HG03342 (cell line): Measurements from ENCODE around the gene IFT20.

ENCODE experiments used
- ATAC-seq: cut with Tn5 transposase; IDR thresholded peaks from one replicate; pipeline ENCODE4 v1.9.1; 2021; ENCODE audit warnings: mild to moderate bottlenecking, moderate library complexity; ENCODE audit not compliant: unreplicated experiment

The IFT20 gene, protein sequence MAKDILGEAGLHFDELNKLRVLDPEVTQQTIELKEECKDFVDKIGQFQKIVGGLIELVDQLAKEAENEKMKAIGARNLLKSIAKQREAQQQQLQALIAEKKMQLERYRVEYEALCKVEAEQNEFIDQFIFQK

DNA sequence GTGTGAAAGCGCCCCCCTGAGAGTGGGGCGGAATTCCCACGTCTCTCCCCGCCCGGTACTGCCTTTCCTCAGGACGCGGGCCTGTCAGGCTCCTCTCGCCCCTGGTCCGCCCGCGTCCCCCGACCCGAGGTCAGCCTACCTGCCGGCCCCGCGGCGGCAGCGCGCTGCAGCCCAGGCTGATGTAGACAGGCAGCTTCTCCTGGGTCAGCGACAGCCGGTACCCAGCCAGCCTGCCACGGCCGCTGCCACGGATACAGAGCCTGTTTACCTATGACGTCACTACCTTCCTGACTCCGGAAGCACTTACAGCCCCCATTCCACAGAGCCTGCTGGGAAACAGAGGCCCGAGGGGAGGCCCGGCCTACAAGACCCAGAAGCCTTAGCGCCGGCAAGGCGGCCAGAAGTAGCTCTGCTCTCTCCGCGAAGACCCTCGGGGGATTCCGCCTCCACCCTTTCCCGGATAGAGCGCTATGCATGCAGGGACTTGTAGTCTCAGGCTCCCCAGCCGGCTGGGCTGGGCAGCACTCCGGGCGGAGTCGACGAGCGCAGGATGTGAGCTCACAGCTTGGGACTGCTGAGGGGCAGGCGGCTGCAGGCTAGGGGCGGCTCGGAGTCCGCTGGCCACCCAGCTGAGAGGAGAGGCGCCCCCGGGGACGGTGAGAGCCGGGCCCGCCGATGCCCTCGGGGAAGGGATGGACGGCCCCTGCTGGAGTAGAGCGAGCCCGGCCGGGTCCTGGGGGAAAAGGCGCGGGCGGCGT is at the start of gene IFT20, which contains the start of gene TNFAIP1:
Gene IFT20 (minus strand): TSS at position 272 of the 758 bp plus-strand sequence. CDS start 3,487 bp downstream, outside the sequence.
Gene TNFAIP1 (plus strand): TSS at position 561 of the 758 bp plus-strand sequence. CDS start 3,761 bp downstream, outside the sequence.
- peak; percentile 95 for ATAC-seq

DNA sequence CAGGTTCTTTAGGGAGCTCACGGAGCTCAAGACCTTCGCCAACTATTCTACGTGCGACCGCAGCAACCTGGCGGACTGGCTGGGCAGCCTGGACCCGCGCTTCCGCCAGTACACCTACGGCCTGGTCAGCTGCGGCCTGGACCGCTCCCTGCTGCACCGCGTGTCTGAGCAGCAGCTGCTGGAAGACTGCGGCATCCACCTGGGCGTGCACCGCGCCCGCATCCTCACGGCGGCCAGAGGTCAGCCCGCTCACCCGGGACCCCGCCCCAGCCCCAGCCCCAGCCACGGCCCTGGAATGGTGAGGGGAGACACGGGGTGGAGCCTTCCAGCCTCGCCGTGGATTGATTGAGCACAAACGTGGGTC is 49.7 kb upstream of the IFT20 start:
- ATAC-seq = no peak

DNA sequence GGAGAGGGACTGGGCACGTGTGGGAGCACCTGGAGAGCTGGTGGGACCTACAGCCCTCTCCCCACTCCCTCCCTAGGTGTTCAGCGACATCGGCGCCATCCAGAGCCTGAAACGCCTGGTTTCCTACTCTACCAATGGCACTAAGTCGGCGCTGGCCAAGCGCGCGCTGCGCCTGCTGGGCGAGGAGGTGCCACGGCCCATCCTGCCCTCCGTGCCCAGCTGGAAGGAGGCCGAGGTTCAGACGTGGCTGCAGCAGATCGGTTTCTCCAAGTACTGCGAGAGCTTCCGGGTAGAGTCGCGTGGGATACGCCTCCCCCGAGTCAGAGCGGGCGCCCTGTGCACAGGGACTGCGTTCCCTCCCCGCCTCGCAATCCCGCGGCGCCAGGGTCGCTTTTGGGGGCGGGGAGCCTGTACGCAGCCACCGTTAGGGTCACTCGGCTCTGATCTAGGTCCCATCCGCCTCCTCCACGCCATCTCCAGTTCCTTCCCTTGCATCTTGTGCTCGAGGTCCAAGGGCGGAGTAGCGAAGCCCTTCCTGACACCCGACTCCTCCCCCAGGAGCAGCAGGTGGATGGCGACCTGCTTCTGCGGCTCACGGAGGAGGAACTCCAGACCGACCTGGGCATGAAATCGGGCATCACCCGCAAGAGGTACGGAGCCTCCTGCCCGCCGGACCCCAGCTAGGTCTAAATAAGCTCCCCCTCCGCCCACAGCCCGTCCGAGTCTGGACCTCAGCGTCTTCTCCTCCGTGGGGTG is 49.2 kb upstream of the IFT20 start:
- no peak for ATAC-seq

GRCh38 chr17:28381141-28381825 is 46.0 kb upstream of the IFT20 start:
- ATAC-seq = no peak

GRCh38 chr17:28379814-28380801 is 44.8 kb upstream of the IFT20 start:
- ATAC-seq = no peak

DNA sequence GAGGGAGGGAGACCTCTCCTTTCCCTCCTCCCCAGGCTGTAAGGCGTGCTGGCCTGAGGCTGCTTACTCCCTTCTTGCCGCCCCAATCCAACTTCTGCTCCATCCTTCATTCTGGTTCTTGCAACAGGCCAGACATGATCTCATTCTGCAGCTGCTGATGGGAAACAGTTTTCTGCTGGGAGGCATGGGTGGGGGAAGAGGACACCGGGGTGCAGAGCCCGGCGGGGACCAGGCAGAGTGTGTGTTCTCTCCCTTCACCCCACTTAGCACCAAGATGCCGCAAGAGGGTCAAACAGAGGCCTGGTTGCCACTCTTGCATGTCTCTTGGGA is 37.6 kb upstream of the IFT20 start:
- no peak for ATAC-seq

DNA sequence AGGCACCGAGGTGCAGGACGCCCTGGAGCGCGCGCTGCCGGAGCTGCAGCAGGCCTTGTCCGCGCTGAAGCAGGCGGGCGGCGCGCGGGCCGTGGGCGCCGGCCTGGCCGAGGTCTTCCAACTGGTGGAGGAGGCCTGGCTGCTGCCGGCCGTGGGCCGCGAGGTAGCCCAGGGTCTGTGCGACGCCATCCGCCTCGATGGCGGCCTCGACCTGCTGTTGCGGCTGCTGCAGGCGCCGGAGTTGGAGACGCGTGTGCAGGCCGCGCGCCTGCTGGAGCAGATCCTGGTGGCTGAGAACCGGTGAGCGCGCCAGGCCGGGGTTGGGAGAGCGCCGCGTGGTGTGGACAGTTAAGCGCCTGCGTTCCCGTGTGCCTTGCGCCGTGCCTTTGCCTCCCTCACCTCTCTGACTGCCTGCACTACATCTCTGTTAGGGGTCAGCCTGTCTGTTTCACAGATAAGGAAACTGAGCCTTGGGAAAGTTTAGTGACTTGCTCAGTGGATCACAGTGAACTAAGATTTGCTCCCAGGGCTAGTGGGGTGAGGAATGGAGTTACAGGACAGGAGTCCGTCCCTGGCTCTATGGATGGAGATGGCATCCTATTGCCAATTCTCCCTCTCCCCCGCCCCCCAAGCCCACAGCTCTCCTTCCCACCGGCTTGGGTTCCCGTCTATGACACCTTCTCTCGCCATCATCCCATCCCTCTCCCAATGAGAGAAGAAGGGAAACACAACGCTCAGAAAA is 37.1 kb upstream of the IFT20 start:
- peak; percentile 19 for ATAC-seq

DNA sequence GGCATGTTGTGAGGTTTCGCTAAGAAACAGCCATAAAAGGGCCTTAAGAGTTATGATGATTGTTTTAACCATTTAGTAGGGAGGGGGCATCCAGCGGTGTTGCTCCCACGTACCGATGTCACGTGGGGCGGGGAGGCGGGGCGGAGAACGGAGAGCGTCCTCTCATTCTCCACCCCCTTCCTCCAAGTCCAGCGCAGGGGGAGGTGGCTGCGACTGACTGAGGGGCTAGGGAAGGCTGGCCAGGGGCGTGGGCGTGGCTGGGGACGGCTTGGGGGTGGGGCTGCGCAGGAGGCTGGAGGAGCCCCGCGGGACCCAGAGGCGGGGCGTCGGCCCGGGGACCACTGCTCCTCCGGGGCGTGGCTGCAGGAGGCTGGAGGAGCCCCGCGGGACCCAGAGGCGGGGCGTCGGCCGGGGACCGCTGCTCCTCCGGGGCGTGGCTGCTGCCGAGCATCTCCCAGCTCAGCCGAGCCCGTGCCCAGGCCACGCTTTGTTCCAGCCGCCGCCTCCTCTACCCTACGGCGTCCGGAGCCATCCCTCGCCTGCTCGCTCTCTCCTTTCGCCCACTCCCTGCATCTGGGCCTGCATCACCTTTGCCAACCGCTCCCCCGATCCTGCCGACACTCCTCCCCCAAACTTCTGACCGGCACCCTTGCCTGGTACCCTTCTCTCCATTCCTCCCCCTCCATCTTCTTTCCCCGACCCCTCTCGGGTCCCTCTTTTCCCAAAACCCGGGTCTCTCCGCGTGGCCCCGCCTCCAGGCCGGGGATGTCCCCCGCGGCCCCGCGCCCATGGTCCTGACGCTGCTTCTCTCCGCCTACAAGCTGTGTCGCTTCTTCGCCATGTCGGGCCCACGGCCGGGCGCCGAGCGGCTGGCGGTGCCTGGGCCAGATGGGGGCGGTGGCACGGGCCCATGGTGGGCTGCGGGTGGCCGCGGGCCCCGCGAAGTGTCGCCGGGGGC is 36.3 kb upstream of the IFT20 start, which contains the start of gene SARM1:
Gene SARM1 (plus strand): TSS at position 450 of the 958 bp plus-strand sequence. CDS start 339 bp downstream, at position 789.
- ATAC-seq = peak; percentile 74

GRCh38 chr17:28370744-28371103 is 35.5 kb upstream of the IFT20 start:
- ATAC-seq = no peak

DNA sequence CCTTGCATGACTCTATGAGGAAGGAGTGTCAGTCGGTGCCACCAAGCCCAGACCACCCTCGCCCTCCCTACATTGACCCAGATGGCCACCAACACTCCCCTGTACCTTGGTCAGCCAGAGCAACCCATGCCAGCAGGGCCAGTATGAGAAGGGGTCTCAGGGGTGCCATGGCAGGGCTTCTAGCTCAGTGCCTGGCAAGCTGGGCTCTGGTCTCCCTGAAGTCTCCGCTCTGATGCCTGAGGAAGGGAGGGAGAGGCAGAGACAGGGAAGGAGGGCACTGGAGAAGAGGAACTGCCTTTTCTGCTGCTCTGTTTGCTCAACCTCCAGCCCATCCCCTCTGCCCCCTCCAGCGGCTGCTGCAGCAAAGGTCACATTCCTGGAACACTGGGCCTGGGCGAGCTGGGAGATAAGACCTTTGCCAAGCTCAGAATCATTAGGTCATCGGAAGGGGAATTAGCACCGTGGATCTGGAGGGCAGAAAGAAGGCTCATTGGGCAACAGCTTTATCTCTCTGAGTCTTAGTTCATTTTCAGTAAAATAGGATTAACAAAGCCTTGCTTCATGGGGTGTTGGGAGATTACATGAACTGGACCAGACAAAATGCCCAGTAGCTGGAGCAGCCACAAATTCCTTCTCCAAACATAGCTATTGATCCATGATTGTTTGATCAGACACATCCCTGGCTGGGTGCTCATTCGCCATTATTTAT is 34.9 kb upstream of the IFT20 start, which contains the start of gene VTN:
Gene VTN (minus strand): TSS at position 273 of the 709 bp plus-strand sequence. CDS start 104 bp downstream, at position 169.
- no peak for ATAC-seq

DNA sequence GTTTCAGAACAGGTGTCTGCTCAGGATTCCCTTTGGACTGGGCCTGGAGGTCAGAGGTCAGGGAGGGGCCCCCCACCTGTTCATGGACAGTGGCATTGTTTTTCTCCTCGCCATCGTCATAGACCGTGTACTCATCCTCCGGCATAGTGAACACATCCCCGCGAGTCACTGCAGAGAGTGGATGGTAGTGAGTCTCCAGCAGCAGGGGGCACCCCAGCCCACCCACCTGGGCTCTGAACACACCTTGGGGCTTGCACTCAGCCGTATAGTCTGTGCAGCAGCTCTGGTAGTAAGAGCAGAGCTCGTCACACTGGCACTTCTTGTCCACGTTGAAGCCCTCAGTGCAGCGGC is 34.4 kb upstream of the IFT20 start:
- ATAC-seq = no peak

DNA sequence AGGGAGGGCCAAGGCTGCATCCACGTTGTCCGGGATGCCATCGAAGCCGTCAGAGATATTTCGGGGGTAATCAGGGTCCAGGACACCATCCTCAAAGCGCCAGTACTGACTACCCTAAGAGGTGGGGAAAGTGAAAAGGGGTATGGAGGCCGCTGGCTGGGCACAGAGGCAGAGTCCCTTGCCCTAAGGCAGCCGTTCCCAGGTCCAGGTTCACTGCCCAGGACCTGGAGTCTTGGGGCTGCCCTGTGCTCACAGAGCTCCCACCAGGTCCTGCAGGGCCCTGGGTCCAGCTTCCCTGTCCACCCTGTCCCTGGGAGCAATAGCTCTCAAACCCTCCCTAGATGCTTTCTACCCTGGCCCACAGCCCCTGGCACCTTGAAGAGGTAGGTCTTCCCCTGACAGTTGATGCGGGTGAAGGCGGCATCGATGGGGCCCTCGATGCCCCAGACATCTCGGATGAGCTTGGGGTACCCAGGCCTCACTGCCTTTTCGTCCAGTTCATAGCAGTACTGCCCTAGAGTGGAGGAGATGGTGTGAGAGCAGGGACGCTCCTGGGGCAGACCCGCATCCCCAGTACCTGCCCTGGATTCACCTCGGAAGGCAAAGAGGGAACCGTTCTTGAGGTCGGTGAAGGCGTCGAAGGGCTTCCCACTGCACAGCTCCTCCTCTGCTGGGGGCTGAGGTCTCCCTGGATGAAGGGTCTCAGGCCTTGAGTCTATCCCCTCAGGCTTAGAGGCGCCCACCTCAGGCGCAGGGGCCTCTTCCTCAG is 33.8 kb upstream of the IFT20 start:
- no peak for ATAC-seq

DNA sequence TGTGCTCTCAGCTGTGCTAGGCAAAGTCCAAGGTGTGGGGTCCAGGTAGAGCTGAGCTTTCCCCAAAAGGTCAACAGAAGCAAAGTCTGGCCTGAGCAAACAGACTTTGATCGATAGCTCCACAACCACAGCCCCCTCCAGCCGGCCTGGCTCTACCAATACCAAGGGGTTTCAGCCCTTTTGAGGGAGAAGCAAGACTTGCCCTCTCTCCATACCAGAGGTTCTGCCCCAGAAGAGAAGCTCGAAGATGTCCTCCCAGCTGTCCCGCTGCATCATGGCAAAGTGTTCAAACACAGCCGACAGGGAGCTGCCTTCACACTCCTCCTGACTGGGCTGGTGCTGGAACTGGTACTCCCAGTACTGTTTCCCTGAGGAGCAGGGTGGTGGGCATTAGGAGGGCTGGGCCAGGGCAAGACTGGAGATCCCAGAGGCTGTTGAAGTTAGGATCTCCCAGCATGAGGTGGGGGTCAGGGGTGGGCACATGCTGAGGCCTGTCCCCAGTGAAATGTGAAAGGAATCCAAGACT is 33.1 kb upstream of the IFT20 start:
- ATAC-seq = no peak

DNA sequence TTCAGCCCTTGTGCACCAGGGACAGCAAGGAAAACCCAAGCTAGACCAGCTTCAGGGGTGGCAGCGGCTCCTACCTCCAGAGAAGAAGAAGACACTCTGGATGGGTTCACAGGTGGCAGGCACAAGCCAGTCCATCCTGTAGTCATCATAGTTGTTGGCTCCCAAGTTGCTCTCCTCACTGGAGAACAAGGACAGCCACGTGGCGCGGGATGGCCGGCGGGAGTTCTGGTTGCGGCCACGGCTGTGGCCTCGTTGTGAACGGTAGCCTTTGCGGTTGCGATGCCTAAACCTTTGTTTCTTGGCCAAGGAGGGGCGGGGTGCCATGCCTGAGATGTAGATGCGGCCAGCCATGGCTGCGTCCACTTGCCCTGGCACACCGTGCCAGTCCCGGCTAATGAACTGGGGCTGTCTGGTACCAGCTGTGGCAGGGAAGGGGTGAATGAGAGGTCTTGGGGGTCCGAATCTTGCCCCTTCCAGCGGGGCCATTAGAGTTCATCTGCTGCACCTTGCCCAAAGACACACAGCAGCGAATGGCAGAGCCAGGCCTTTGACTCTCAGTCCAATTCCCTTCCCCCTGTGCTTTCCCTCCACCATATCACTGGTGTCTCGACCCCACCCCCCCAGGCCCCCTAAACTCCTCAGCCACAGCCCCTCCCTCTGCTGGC is 32.5 kb upstream of the IFT20 start:
- ATAC-seq = no peak

GRCh38 chr17:28366605-28367004 is 31.3 kb upstream of the IFT20 start:
- ATAC-seq = no peak

DNA sequence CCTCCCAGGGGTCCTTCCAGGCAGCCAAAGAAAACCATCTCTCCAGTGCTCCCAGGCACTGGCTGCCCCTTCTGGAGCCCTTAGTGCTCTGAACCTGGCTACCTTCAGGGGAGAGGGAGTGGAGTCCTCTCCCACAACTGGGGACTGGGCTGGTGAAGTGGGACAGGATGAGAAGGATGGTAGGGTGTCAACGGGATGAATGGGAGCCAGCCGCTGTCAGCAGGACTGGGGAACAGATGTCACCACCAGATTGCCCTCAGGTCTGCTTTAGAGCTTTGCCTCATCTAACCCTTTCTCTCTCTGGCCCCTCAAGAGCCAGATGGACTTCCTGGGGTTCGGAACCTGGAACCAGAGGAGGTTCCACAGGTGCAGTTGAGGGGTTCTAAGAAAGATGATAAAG is 30.2 kb upstream of the IFT20 start:
- ATAC-seq = no peak
